H1 (cell line): ENCODE data around the gene CDPF1. TPM values are rescaled to one million over a fixed set of nuclear protein-coding genes. Genes with fewer than 3 reads are reported as not detected.

Experiments
- CTCF ChIA-PET: fragments of 300-600 bp; sonication (Branson Sonifier 250); formaldehyde crosslinking; loops from one replicate; lab custom pipeline; 2021; ENCODE audit not compliant: partially characterized antibody; lab: Charles Lee
- POLR2A ChIA-PET: fragments of 300-600 bp; sonication (Branson Sonifier 250); formaldehyde crosslinking; loops from one replicate; lab custom pipeline; 2021; ENCODE audit warnings: inconsistent platforms; ENCODE audit not compliant: partially characterized antibody; lab: Charles Lee
- DNase-seq, 2 experiments: peaks; one replicate each; pipeline versions ENCODE4 v3.0.0 to v3.0.0-alpha.2; 2010 to 2022; ENCODE audit warnings: low spot score in 2 of 2, low read depth in 1 of 2, mixed read lengths in 1 of 2
- FAIRE-seq: peaks from 2 replicates; lab custom pipeline; 2011; peaks lifted over from hg19 to GRCh38; lab: Jason Lieb, UNC
- H2AFZ ChIP-seq: 2 replicates; pipeline ENCODE4 v1.8.1; 2012; ENCODE audit warnings: low read length, inconsistent platforms
- H2AK5ac ChIP-seq: 2 replicates; pipeline ENCODE4 v1.6.1; 2013; ENCODE audit warnings: low read depth, low read length
- H2BK120ac ChIP-seq: replicated peaks from 2 replicates; pipeline ENCODE3; 2013; ENCODE audit warnings: low read depth, low read length, inconsistent platforms
- H2BK12ac ChIP-seq: 2 replicates; pipeline ENCODE4 v1.6.1; 2013; ENCODE audit warnings: low read depth, low read length
- H2BK15ac ChIP-seq: 2 replicates; pipeline ENCODE4 v1.6.1; 2013; ENCODE audit warnings: low read length
- H2BK20ac ChIP-seq: 2 replicates; pipeline ENCODE4 v1.6.1; 2013; ENCODE audit warnings: low read length
- H2BK5ac ChIP-seq: 2 replicates; pipeline ENCODE4 v1.6.1; 2013; ENCODE audit warnings: low read depth, low read length
- H3K14ac ChIP-seq: 2 replicates; pipeline ENCODE4 v1.6.1; 2013; ENCODE audit warnings: inconsistent platforms; ENCODE audit not compliant: insufficient read length
- H3K18ac ChIP-seq: 2 replicates; pipeline ENCODE4 v1.6.1; 2013; ENCODE audit warnings: low read length; ENCODE audit errors: extremely low read depth
- H3K23ac ChIP-seq: 2 replicates; pipeline ENCODE4 v1.6.1; 2013; ENCODE audit warnings: inconsistent platforms; ENCODE audit not compliant: insufficient read length
- H3K23me2 ChIP-seq: 2 replicates; pipeline ENCODE4 v1.6.1; 2013; ENCODE audit warnings: low read depth, low read length
- H3K27ac ChIP-seq: 2 replicates; pipeline ENCODE4 v1.6.1; 2011; ENCODE audit warnings: low read depth, low read length, inconsistent platforms
- H3K27me3 ChIP-seq, 4 experiments: replicated peaks in 1 of 4; 1 replicate in 1 of 4; 2 replicates in 3 of 4; pipeline versions ENCODE4 v1.6.1 to v1.8.1; 2011 to 2013; ENCODE audit warnings: low read length in 3 of 4, mild to moderate bottlenecking in 3 of 4, inconsistent platforms in 2 of 4, mixed read lengths in 2 of 4, moderate library complexity in 1 of 4; ENCODE audit not compliant: control insufficient read depth in 3 of 4, insufficient read depth in 3 of 4; ENCODE audit errors: extremely low read depth in 1 of 4
- H3K36me3 ChIP-seq, 4 experiments: 2 replicates each; pipeline versions ENCODE4 v1.6.1 to v1.8.1; 2011 to 2013; ENCODE audit warnings: mild to moderate bottlenecking in 4 of 4, low read length in 3 of 4, moderate library complexity in 2 of 4, control low read depth in 1 of 4, inconsistent platforms in 1 of 4; ENCODE audit not compliant: insufficient read depth in 4 of 4, control insufficient read depth in 2 of 4
- H3K4ac ChIP-seq: replicated peaks from 2 replicates; pipeline ENCODE3; 2013; ENCODE audit warnings: low read length, low read depth, mixed read lengths, inconsistent platforms; ENCODE audit not compliant: insufficient read length
- H3K4me1 ChIP-seq, 4 experiments: replicated peaks in 1 of 4; 1 replicate in 1 of 4; 2 replicates in 3 of 4; pipeline versions ENCODE4 v1.6.1 to v1.8.1; 2011 to 2013; ENCODE audit warnings: low read length in 3 of 4, inconsistent platforms in 2 of 4, mixed read lengths in 1 of 4; ENCODE audit not compliant: insufficient read depth in 4 of 4, control insufficient read depth in 3 of 4
- H3K4me2 ChIP-seq, 2 experiments: 2 replicates each; pipeline versions ENCODE4 v1.6.1 to v1.8.1; 2011 to 2013; ENCODE audit warnings: low read depth in 2 of 2, low read length in 2 of 2, control low read depth in 1 of 2, inconsistent platforms in 1 of 2, mild to moderate bottlenecking in 1 of 2; ENCODE audit not compliant: insufficient read depth in 1 of 2
- H3K4me3 ChIP-seq, 4 experiments: fragments of 200-600, 300-600 bp in 1 of 4; sonication (generic), shearing (Covaris generic), sonication (Bioruptor Twin) in 1 of 4; 2 replicates each; pipeline versions ENCODE4 v1.5.1 to v1.8.1; 2011 to 2016; ENCODE audit warnings: low read length in 4 of 4, low read depth in 3 of 4, control low read depth in 2 of 4, inconsistent platforms in 2 of 4, mild to moderate bottlenecking in 2 of 4, mixed read lengths in 1 of 4, moderate library complexity in 1 of 4; ENCODE audit not compliant: insufficient read depth in 2 of 4; ENCODE audit errors: extremely low read depth in 1 of 4
- H3K56ac ChIP-seq: replicated peaks from 2 replicates; pipeline ENCODE3; 2013; ENCODE audit warnings: low read depth, mild to moderate bottlenecking, mixed read lengths, low read length, inconsistent platforms; ENCODE audit not compliant: insufficient read length
- H3K79me1 ChIP-seq: 2 replicates; pipeline ENCODE4 v1.6.1; 2013; ENCODE audit warnings: low read depth, low read length, control low read depth
- H3K79me2 ChIP-seq, 2 experiments: 2 replicates each; pipeline versions ENCODE4 v1.6.1 to v1.8.1; 2012 to 2013; ENCODE audit warnings: low read length in 2 of 2, mild to moderate bottlenecking in 2 of 2, inconsistent platforms in 1 of 2; ENCODE audit not compliant: insufficient read depth in 2 of 2, control insufficient read depth in 1 of 2
- H3K9ac ChIP-seq, 4 experiments: replicated peaks in 1 of 4; 1 replicate in 1 of 4; 2 replicates in 3 of 4; pipeline versions ENCODE4 v1.6.1 to v1.8.1; 2011 to 2013; ENCODE audit warnings: low read depth in 3 of 4, low read length in 3 of 4, control low read depth in 2 of 4, mild to moderate bottlenecking in 2 of 4, moderate library complexity in 2 of 4, inconsistent platforms in 1 of 4; ENCODE audit errors: extremely low read depth in 1 of 4
- H3K9me3 ChIP-seq, 2 experiments: 2 replicates each; pipeline versions ENCODE4 v1.6.1 to v1.8.1; 2012 to 2013; ENCODE audit warnings: mild to moderate bottlenecking in 2 of 2, moderate library complexity in 2 of 2, control low read depth in 1 of 2, inconsistent platforms in 1 of 2, low read depth in 1 of 2, low read length in 1 of 2, mixed read lengths in 1 of 2; ENCODE audit not compliant: insufficient read depth in 2 of 2
- H4K20me1 ChIP-seq, 2 experiments: replicated peaks in 1 of 2; 2 replicates each; pipeline versions ENCODE3 to v1.8.1; 2011 to 2013; ENCODE audit warnings: inconsistent platforms in 2 of 2, low read length in 2 of 2, mild to moderate bottlenecking in 1 of 2; ENCODE audit not compliant: insufficient read depth in 2 of 2, control insufficient read depth in 1 of 2
- H4K5ac ChIP-seq: 2 replicates; pipeline ENCODE4 v1.6.1; 2013; ENCODE audit warnings: low read length, low read depth, mixed read lengths, inconsistent platforms; ENCODE audit not compliant: insufficient read length
- H4K8ac ChIP-seq: 2 replicates; pipeline ENCODE4 v1.8.0; 2013; ENCODE audit warnings: mild to moderate bottlenecking, moderate library complexity, low read length, inconsistent platforms; ENCODE audit not compliant: insufficient read depth; ENCODE audit errors: extremely low read depth
- H4K91ac ChIP-seq: replicated peaks from 2 replicates; pipeline ENCODE3; 2013; ENCODE audit warnings: low read length, mixed read lengths, inconsistent platforms; ENCODE audit not compliant: insufficient read length
- CEBPB ChIP-seq: IDR thresholded peaks from 2 replicates; pipeline ENCODE4 v1.6.1; 2012; ENCODE audit warnings: low read depth, low read length
- RXRA ChIP-seq: IDR thresholded peaks from 2 replicates; pipeline ENCODE4 v1.6.1; 2011; ENCODE audit warnings: low read depth, mild to moderate bottlenecking, low read length, moderate library complexity; ENCODE audit not compliant: insufficient read depth
- WGBS, 2 experiments: shearing (Covaris generic) in 1 of 2; methylation state at CpG; one replicate each; pipeline versions ENCODE4 v1.1.6 to v1.1.7; 2013 to 2015; ENCODE audit warnings: low lambda C conversion rate in 2 of 2, mixed read lengths in 2 of 2, inconsistent platforms in 1 of 2, low coverage in 1 of 2, missing lambda C conversion rate in 1 of 2; ENCODE audit not compliant: insufficient replicate concordance in 2 of 2, insufficient coverage in 1 of 2, insufficient read length in 1 of 2; ENCODE audit errors: extremely low coverage in 1 of 2, missing lambda C conversion rate in 1 of 2; 5-methylcytosine and 5-hydroxymethylcytosine counted together
- polyA plus RNA-seq, 7 experiments: library from polyadenylated mRNA; depleted of rRNA in 3 of 7; stranded (reverse) in 5 of 7; unstranded in 2 of 7; fragments of >200 nt in 5 of 7; fragments of 200-250 nt in 2 of 7; gene quantifications; 1 replicate in 5 of 7; 2 replicates in 1 of 7; 4 replicates in 1 of 7; pipeline versions ENCODE4 v1.2.1 to v1.2.3, GENCODE V29; 2011 to 2013; ENCODE audit warnings: missing spikeins in 2 of 7, mixed read lengths in 2 of 7
- total RNA-seq: library from RNA; stranded (reverse); fragmentation: NEBNext Ultra II Directional; extraction: Animal tissue kit (Norgen Biotek cat#: 25700); gene quantifications from 2 replicates; pipeline ENCODE4 v1.2.1, GENCODE V29; 2021

The CDPF1 gene
- total and polyA plus RNA-seq, 2 of the 8 experiments (the other 6 are each of a cell fraction or from before 2014, with no cell fraction given) = 9.7 to 13.7 TPM

GRCh38 chr22:46238541-46238940 is 11.6 kb downstream of the CDPF1 start:
- no peaks in the 10 kb centered on the region for H3K23me2 ChIP-seq
- H3K14ac ChIP-seq = no peak overlapping the region
- H3K4me3 ChIP-seq = no peak overlapping the region
- no peak overlapping the region for H3K23ac ChIP-seq
- H2BK12ac ChIP-seq = no peak overlapping the region
- H4K20me1 ChIP-seq = no peaks in the 10 kb centered on the region
- no peak overlapping the region for H2AK5ac ChIP-seq
- no peak overlapping the region for H4K5ac ChIP-seq
- H3K79me1 ChIP-seq = no peaks in the 10 kb centered on the region
- no peaks in the 10 kb centered on the region for H3K36me3 ChIP-seq
- no peaks in the 10 kb centered on the region; a peak in 1 of 7 replicates for H3K27me3 ChIP-seq
- FAIRE-seq = no peak
- H4K8ac ChIP-seq = peak overlapping the region; percentile 31; the same call in 1 of the 2 replicates
- POLR2A ChIA-PET = interaction anchor here (0.9 kb wide), 1 partner anchor 29 kb away, joined by 3 read pairs; the partner anchor contains the start of gene TTC38
- H2BK15ac ChIP-seq = no peak overlapping the region
- H3K4ac ChIP-seq = no peak overlapping the region
- H3K4me1 ChIP-seq = no peaks in the 10 kb centered on the region
- H3K56ac ChIP-seq = no peak overlapping the region
- H3K9me3 ChIP-seq = no peaks in the 10 kb centered on the region
- CTCF ChIA-PET = interaction anchor here (1.1 kb wide), 1 partner anchor 68 kb away, joined by 4 read pairs; no protein-coding TSS in a partner anchor
- no peak overlapping the region for H2BK5ac ChIP-seq
- H4K91ac ChIP-seq = no peak overlapping the region
- H2BK120ac ChIP-seq = no peak overlapping the region
- no peak overlapping the region for H3K27ac ChIP-seq
- H3K4me2 ChIP-seq = no peak overlapping the region
- DNase-seq = no peak
- H3K9ac ChIP-seq = no peak overlapping the region
- WGBS, 2 experiments = 96% methylated on average over 16 of the region's 16 CpGs; no CpG with 5 or more reads in 1 of the 2 experiments
- H3K18ac ChIP-seq = no peak overlapping the region
- no peak overlapping the region for H2AFZ ChIP-seq
- no peaks in the 10 kb centered on the region for H3K79me2 ChIP-seq
- H2BK20ac ChIP-seq = no peak overlapping the region
- TF ChIP-seq CEBPB (no peak), RXRA (no peak)
